A673 (cell line): ENCODE results near the gene DNAH10.
A peak's percentile ranks its signal among the peaks of the same experiment; 100 is the strongest.

Source experiments
- CTCF ChIP-seq: fragments of 300-800, 200-600 bp; sonication (generic); conservative IDR thresholded peaks from 2 replicates; pipeline ENCODE4 v1.5.1; 2017; ENCODE audit warnings: low read depth, mild to moderate bottlenecking, antibody characterized with exemption, low read length, moderate library complexity, mixed read lengths
- EZH2 ChIP-seq: fragments of 200-600 bp; sonication (generic); IDR thresholded peaks from 2 replicates; pipeline ENCODE4 v1.6.1; 2017; ENCODE audit warnings: borderline replicate concordance, low read depth, mild to moderate bottlenecking, mixed read lengths, antibody characterized with exemption, low read length; ENCODE audit not compliant: poor library complexity, severe bottlenecking

- TF ChIP-seq EZH2 (no peak), CTCF (peak; percentile 91)
Measured at GRCh38 chr12:123905319-123905925, 143.3 kb downstream of the DNAH10 start.
